ENCODE data around the gene UPK1A.

DNA sequence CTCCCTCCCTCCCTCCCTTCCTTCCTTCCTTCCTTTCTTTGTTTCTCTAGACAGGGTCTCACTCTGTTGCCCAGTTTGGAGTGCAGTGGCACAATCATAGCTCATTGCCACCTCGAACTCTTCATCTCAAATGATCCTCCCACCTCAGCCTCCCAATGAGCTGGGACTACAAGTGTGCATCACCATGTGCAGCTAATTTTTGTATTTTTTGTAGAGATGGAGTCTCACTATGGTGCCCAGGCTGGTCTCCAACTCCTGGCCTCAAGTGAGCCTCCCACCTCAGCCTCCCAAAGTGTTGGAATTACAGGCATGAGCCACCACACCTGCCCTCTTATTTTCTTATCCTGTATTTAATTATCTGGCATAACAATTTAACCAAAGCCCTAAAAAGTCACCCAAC, 4.4 kb downstream of the UPK1A start:
- TF ChIP-seq, protein P1, sequence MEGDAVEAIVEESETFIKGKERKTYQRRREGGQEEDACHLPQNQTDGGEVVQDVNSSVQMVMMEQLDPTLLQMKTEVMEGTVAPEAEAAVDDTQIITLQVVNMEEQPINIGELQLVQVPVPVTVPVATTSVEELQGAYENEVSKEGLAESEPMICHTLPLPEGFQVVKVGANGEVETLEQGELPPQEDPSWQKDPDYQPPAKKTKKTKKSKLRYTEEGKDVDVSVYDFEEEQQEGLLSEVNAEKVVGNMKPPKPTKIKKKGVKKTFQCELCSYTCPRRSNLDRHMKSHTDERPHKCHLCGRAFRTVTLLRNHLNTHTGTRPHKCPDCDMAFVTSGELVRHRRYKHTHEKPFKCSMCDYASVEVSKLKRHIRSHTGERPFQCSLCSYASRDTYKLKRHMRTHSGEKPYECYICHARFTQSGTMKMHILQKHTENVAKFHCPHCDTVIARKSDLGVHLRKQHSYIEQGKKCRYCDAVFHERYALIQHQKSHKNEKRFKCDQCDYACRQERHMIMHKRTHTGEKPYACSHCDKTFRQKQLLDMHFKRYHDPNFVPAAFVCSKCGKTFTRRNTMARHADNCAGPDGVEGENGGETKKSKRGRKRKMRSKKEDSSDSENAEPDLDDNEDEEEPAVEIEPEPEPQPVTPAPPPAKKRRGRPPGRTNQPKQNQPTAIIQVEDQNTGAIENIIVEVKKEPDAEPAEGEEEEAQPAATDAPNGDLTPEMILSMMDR (conservative IDR thresholded peaks at IDR 0.05; ENCODE audit: low read depth, low read length), result no peak
- TF ChIP-seq EZH2 (IDR thresholded peaks at IDR 0.05; ENCODE audit: borderline replicate concordance, low read depth, low read length, poor library complexity, severe bottlenecking), result no peak
